ENCODE data around the gene GABRR2.
"Not testable (repeated sequence)": the region's sequence is repeated elsewhere in the genome, so short reads cannot be mapped to it uniquely, and the experiment has no call there.

GRCh38 chr6:89295116-89295515 lies 20.0 kb downstream of the GABRR2 start:
- TF ChIP-seq, protein P1, sequence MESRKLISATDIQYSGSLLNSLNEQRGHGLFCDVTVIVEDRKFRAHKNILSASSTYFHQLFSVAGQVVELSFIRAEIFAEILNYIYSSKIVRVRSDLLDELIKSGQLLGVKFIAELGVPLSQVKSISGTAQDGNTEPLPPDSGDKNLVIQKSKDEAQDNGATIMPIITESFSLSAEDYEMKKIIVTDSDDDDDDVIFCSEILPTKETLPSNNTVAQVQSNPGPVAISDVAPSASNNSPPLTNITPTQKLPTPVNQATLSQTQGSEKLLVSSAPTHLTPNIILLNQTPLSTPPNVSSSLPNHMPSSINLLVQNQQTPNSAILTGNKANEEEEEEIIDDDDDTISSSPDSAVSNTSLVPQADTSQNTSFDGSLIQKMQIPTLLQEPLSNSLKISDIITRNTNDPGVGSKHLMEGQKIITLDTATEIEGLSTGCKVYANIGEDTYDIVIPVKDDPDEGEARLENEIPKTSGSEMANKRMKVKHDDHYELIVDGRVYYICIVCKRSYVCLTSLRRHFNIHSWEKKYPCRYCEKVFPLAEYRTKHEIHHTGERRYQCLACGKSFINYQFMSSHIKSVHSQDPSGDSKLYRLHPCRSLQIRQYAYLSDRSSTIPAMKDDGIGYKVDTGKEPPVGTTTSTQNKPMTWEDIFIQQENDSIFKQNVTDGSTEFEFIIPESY (IDR thresholded peaks at IDR 0.05), result not testable (repeated sequence)
- TF ChIP-seq CTCF (IDR thresholded peaks at IDR 0.05; ENCODE audit: low read depth, low read length, missing input control), result not testable (repeated sequence)
